GM18951 (cell line): ENCODE data around the gene DLG2.
A peak's percentile ranks its signal among the peaks of the same experiment; 100 is the strongest.
"Not testable (repeated sequence)": the region's sequence is repeated elsewhere in the genome, so short reads cannot be mapped to it uniquely, and the experiment has no call there.

ENCODE experiments used
- POLR2A ChIP-seq: IDR thresholded peaks from 4 replicates; pipeline ENCODE4 v1.6.1; 2011; ENCODE audit warnings: mild to moderate bottlenecking; ENCODE audit not compliant: insufficient read length, insufficient read depth; ENCODE audit errors: extremely low read depth
- in situ Hi-C: fragments of 300-500 bp; cut with MboI; formaldehyde crosslinking; loops from one replicate; pipeline ENCODE4 v1.12.0; 2022; ENCODE audit warnings: low sequenced_read_pairs, mixed read lengths, inconsistent platforms; ENCODE audit not compliant: unreplicated experiment

The DLG2 gene

DNA sequence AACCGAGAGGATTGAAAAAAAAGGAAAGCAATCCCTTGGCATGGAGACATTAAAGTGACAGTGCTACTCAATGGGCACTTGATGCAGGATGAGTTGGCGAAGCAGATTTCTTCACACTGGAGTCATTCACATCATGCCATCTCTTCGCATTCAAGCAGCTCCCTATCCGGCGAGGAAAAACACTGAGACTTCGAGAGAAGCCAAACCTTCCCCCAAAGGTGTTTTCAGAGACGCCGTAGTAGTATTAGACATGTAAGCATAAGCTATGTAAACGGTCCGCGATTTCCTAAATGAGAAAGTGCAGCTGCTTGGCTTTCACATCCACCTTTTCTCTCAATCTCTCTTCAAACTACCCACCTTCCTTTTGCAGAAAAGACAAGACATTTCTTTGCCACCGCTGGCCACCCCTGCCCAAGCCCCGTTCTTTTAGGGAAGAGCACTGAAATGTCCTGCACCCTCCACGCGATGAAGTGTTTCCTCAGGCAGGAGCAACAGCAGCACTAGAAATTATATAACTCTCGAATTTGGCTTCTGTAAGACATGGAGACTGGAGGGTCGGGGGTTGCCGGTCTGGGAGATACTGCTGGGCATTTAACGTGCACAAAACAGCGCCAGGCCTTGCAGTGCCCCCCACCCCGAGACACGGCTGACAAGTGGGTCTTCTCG is at the start of gene DLG2:
TSS of gene DLG2 (minus strand) at position 13 of the 666 bp plus-strand sequence.
- TF ChIP-seq POLR2A = no peak
- in situ Hi-C loops = no loop called here

GRCh38 chr11:85673393-85673792 is 46.2 kb upstream of the DLG2 start:
- no peak for TF ChIP-seq POLR2A
- in situ Hi-C loops = no loop called here

GRCh38 chr11:85672105-85672902 is 45.2 kb upstream of the DLG2 start:
- in situ Hi-C loops = no loop called here
- no peak for TF ChIP-seq POLR2A

DNA sequence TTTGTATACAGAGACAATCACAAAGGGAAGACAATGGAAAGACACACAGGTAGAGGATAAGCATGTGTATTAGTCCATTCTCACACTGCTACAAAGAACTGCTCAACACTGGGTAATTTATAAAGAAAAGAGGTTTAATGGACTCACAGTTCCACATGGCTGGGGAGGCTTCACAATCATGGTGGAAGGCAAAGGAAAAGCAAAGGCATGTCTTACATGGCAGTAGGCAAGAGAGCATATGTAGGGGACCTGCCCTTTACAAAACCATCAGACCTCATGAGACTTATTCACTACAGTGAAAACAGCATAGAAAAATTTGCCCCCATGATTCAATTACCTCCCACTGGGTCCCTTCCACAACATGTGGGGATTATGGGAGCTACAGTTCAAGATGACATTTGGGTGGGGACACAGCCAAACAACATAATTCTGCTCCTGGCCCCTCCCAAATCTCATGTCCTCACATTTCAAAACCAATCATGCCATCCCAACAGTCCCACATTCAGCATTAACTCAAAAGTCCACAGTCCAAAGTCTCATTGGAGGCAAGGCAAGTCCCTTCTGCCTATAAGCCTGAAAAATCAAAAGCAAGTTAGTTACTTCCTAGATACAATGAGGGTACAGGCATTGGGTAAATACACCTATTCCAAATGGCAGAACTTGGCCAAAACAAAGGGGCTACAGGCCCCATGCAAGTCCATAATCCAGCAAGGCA is 44.0 kb upstream of the DLG2 start:
- in situ Hi-C loops = not testable (repeated sequence)

- in situ Hi-C loops = no loop called here
- no peak for TF ChIP-seq POLR2A
These were observed 41.0 kb upstream of the DLG2 start for GRCh38 chr11:85668157-85668556.

- in situ Hi-C loops = no loop called here
- no peak for TF ChIP-seq POLR2A
These were observed 39.5 kb upstream of the DLG2 start for GRCh38 chr11:85666687-85667086.

DNA sequence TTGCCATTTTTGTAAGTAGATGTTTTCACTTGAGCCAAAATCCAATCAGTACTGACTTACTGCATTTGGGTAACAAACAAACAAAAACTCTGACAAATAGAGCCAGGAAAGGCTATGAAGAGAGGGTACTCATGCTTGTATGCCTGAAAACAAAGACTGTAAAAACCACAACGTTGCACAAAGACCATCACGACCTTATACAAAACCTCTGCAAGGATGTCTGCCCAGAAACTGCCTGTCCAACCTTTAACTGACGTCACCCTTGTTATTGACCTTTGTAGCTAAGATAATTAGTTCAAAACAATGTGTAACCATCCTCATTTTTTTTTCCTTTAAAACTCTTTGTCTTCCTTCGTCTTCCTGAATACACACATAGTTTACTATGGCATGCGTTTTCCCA is 38.6 kb upstream of the DLG2 start:
- in situ Hi-C loops = no loop called here
- no peak for TF ChIP-seq POLR2A

- in situ Hi-C loops = no loop called here
- peak; percentile 94 for TF ChIP-seq POLR2A
These were observed 37.7 kb upstream of the DLG2 start, which contains the start of gene CREBZF for GRCh38 chr11:85664615-85665481. Gene CREBZF (minus strand): TSS chr11:85665129. CDS start chr11:85664875, 254 bp downstream.

- in situ Hi-C loops = no loop called here
- TF ChIP-seq POLR2A = peak; percentile 52
These were observed 36.8 kb upstream of the DLG2 start for GRCh38 chr11:85663753-85664614.

DNA sequence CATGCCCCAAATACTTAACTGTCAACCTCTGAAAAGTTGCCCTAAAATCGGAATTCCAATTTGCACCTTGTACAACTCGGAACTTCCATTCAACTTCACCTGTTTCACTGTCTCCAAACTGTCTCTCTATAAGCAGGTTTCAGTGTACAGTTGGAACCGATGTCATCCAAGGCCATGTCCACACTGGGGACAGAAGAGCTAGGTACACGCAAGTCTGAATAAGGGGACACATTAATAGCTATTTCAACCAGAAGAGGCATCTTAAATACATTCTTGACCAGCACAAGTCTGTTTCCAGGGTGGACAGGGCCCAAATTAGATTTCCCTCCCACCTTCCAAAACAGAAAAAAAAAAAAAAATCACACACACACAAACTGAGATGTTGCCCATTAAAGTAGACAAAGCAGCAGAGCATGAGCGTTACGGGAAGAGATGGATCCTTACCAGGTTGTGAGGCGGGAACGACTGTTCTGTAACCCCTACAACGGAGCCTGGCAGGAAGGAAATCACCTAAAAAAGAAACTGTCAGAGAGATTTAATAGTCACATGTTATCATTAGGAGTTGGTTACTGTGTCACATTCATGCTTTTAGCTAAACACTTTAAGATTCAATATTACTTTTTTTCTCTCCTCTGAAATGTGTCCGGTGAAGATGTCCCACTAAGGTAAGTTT is 36.1 kb upstream of the DLG2 start:
- TF ChIP-seq POLR2A = no peak
- in situ Hi-C loops = no loop called here

DNA sequence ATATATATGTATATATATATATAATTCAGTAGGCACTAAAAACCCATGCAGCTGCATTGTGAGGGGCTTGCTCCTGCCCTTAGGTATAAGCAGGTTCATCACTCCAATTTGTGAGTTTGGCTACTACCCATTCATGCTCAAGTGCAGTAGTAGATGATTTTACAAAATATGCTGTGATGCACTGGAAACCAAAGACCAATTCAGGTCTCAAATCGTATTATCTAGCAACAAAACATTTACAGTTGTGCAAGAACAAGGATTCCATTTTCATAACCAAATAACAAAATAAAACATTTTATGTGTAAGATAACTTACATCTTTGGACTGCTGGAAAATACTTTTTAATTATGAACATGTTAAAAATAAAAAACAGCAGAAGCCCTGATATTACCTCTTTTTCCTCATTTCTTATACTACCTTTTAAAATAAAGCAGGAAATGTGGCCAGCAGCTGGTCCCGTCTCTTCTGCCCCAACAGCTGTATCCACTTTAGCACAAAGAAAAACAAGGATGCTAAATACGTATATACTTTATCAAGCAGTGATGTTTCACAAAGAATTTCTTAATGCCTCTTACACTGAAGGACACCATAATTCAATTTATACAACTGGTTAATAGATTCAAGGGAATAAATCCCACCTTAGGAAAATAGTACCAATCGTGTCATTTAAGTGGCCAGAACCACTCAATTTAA is 35.0 kb upstream of the DLG2 start:
- TF ChIP-seq POLR2A = no peak
- in situ Hi-C loops = no loop called here
